Erythroblast (primary cell): Measurements from ENCODE around the gene CDC42SE2.

Experiments used
- GATA1 ChIP-seq: IDR thresholded peaks from 2 replicates; pipeline ENCODE4 v1.6.1; 2011; ENCODE audit warnings: low read depth, mild to moderate bottlenecking, control low read depth, low read length, moderate library complexity
- POLR2A ChIP-seq: IDR thresholded peaks from 2 replicates; pipeline ENCODE4 v1.6.1; 2011; ENCODE audit warnings: mild to moderate bottlenecking, low read length

- TF ChIP-seq POLR2A = no peak
- TF ChIP-seq GATA1 = no peak
These were observed 5.0 kb downstream of the CDC42SE2 start for GRCh38 chr5:131268758-131269370.
